ENCODE measurements around the gene P2RY12.

The P2RY12 gene

DNA sequence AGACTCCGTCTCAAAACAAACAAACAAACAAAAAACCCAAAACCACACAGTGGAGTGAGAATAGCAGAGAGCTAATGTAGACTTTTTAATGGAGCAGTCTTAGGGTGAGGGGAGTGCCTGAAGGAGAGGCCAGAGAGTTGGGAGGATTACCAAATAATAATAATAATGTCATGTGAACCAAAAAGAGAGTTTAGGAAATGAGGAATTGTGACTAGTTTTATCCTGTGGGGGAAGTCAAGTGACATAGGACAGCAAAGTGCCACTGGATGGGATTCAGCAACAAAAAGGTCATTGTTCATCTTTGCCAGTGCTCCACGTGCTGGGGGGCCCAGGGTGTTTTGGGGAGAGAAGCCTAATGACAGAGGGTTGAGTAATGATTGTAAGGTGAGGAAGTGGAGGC lies 80.8 kb downstream of the P2RY12 start:
- TF ChIP-seq ESRRG (CRISPR knock-in tag; IDR thresholded peaks at IDR 0.05), result no peak
- no peak for TF ChIP-seq ZFP30 (CRISPR knock-in tag; IDR thresholded peaks at IDR 0.05)
- TF ChIP-seq OSR1 (CRISPR knock-in tag; IDR thresholded peaks at IDR 0.05), result no peak
- no peak for TF ChIP-seq ZNF565 (CRISPR knock-in tag; conservative IDR thresholded peaks at IDR 0.05; ENCODE audit: low read depth)
- TF ChIP-seq ARNTL (CRISPR knock-in tag; IDR thresholded peaks at IDR 0.05; ENCODE audit: borderline replicate concordance, low read depth), result no peak
- no peak for TF ChIP-seq BACH2 (CRISPR knock-in tag; IDR thresholded peaks at IDR 0.05; ENCODE audit: borderline replicate concordance)
- TF ChIP-seq ISL1 (CRISPR knock-in tag; IDR thresholded peaks at IDR 0.05), result no peak
- TF ChIP-seq, protein P1, sequence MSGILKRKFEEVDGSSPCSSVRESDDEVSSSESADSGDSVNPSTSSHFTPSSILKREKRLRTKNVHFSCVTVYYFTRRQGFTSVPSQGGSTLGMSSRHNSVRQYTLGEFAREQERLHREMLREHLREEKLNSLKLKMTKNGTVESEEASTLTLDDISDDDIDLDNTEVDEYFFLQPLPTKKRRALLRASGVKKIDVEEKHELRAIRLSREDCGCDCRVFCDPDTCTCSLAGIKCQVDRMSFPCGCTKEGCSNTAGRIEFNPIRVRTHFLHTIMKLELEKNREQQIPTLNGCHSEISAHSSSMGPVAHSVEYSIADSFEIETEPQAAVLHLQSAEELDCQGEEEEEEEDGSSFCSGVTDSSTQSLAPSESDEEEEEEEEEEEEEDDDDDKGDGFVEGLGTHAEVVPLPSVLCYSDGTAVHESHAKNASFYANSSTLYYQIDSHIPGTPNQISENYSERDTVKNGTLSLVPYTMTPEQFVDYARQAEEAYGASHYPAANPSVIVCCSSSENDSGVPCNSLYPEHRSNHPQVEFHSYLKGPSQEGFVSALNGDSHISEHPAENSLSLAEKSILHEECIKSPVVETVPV (CRISPR knock-in tag; IDR thresholded peaks at IDR 0.05), result no peak
- no peak for TF ChIP-seq ZC3H10 (CRISPR knock-in tag; IDR thresholded peaks at IDR 0.05)
- TF ChIP-seq, protein P2, sequence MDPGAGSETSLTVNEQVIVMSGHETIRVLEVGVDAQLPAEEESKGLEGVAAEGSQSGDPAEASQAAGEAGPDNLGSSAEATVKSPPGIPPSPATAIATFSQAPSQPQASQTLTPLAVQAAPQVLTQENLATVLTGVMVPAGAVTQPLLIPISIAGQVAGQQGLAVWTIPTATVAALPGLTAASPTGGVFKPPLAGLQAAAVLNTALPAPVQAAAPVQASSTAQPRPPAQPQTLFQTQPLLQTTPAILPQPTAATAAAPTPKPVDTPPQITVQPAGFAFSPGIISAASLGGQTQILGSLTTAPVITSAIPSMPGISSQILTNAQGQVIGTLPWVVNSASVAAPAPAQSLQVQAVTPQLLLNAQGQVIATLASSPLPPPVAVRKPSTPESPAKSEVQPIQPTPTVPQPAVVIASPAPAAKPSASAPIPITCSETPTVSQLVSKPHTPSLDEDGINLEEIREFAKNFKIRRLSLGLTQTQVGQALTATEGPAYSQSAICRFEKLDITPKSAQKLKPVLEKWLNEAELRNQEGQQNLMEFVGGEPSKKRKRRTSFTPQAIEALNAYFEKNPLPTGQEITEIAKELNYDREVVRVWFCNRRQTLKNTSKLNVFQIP (CRISPR knock-in tag; IDR thresholded peaks at IDR 0.05; ENCODE audit: borderline replicate concordance, low read depth), result no peak
- no peak for TF ChIP-seq RARB (CRISPR knock-in tag; IDR thresholded peaks at IDR 0.05)
- no peak for ATAC-seq

DNA sequence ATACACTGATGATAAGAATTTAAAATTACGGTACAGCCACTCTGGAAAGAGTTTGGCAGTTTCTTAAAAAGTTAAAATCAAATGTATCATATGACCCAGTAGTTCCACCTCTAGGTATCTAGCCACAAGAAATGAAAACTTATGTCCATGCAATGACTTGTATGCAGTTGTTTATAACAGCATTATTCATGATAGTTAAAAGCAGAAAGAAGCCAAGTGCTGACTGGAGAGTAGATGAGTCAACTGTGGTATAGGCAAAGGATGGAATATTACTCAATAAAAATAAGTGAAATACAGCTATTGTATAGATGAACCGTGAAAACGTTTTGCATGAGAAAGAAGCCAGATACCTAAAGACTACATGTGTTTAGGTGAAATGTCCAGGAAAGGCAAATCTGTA lies 82.8 kb downstream of the P2RY12 start:
- TF ChIP-seq ZNF565 (CRISPR knock-in tag; conservative IDR thresholded peaks at IDR 0.05; ENCODE audit: low read depth) (no peak), ZNF70 (CRISPR knock-in tag; IDR thresholded peaks at IDR 0.05) (no peak), RARB (CRISPR knock-in tag; IDR thresholded peaks at IDR 0.05) (no peak), PPARA (CRISPR knock-in tag; IDR thresholded peaks at IDR 0.05; ENCODE audit: borderline replicate concordance) (no peak), ZFP30 (CRISPR knock-in tag; IDR thresholded peaks at IDR 0.05) (no peak), ZC3H10 (CRISPR knock-in tag; IDR thresholded peaks at IDR 0.05) (no peak), ZFP3 (CRISPR knock-in tag; IDR thresholded peaks at IDR 0.05) (no peak), TCF4 (CRISPR knock-in tag; IDR thresholded peaks at IDR 0.05; ENCODE audit: borderline replicate concordance) (no peak), OSR1 (CRISPR knock-in tag; IDR thresholded peaks at IDR 0.05) (no peak), BACH2 (CRISPR knock-in tag; IDR thresholded peaks at IDR 0.05; ENCODE audit: borderline replicate concordance) (no peak), SNAI2 (CRISPR knock-in tag; IDR thresholded peaks at IDR 0.05) (no peak), TOX (CRISPR knock-in tag; IDR thresholded peaks at IDR 0.05; ENCODE audit: borderline replicate concordance) (no peak), ESRRG (CRISPR knock-in tag; IDR thresholded peaks at IDR 0.05) (no peak), CSDC2 (CRISPR knock-in tag; IDR thresholded peaks at IDR 0.05) (no peak), ARNTL (CRISPR knock-in tag; IDR thresholded peaks at IDR 0.05; ENCODE audit: borderline replicate concordance, low read depth) (no peak)
- TF ChIP-seq, protein P3, sequence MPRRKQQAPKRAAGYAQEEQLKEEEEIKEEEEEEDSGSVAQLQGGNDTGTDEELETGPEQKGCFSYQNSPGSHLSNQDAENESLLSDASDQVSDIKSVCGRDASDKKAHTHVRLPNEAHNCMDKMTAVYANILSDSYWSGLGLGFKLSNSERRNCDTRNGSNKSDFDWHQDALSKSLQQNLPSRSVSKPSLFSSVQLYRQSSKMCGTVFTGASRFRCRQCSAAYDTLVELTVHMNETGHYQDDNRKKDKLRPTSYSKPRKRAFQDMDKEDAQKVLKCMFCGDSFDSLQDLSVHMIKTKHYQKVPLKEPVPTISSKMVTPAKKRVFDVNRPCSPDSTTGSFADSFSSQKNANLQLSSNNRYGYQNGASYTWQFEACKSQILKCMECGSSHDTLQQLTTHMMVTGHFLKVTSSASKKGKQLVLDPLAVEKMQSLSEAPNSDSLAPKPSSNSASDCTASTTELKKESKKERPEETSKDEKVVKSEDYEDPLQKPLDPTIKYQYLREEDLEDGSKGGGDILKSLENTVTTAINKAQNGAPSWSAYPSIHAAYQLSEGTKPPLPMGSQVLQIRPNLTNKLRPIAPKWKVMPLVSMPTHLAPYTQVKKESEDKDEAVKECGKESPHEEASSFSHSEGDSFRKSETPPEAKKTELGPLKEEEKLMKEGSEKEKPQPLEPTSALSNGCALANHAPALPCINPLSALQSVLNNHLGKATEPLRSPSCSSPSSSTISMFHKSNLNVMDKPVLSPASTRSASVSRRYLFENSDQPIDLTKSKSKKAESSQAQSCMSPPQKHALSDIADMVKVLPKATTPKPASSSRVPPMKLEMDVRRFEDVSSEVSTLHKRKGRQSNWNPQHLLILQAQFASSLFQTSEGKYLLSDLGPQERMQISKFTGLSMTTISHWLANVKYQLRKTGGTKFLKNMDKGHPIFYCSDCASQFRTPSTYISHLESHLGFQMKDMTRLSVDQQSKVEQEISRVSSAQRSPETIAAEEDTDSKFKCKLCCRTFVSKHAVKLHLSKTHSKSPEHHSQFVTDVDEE (CRISPR knock-in tag; IDR thresholded peaks at IDR 0.05), result no peak
- TF ChIP-seq, protein P1 (CRISPR knock-in tag; IDR thresholded peaks at IDR 0.05), result no peak
- TF ChIP-seq, protein P2 (CRISPR knock-in tag; IDR thresholded peaks at IDR 0.05; ENCODE audit: borderline replicate concordance, low read depth), result no peak
- TF ChIP-seq, protein P4, sequence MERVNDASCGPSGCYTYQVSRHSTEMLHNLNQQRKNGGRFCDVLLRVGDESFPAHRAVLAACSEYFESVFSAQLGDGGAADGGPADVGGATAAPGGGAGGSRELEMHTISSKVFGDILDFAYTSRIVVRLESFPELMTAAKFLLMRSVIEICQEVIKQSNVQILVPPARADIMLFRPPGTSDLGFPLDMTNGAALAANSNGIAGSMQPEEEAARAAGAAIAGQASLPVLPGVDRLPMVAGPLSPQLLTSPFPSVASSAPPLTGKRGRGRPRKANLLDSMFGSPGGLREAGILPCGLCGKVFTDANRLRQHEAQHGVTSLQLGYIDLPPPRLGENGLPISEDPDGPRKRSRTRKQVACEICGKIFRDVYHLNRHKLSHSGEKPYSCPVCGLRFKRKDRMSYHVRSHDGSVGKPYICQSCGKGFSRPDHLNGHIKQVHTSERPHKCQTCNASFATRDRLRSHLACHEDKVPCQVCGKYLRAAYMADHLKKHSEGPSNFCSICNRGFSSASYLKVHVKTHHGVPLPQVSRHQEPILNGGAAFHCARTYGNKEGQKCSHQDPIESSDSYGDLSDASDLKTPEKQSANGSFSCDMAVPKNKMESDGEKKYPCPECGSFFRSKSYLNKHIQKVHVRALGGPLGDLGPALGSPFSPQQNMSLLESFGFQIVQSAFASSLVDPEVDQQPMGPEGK (CRISPR knock-in tag; IDR thresholded peaks at IDR 0.05; ENCODE audit: borderline replicate concordance), result no peak
- TF ChIP-seq, protein P5, sequence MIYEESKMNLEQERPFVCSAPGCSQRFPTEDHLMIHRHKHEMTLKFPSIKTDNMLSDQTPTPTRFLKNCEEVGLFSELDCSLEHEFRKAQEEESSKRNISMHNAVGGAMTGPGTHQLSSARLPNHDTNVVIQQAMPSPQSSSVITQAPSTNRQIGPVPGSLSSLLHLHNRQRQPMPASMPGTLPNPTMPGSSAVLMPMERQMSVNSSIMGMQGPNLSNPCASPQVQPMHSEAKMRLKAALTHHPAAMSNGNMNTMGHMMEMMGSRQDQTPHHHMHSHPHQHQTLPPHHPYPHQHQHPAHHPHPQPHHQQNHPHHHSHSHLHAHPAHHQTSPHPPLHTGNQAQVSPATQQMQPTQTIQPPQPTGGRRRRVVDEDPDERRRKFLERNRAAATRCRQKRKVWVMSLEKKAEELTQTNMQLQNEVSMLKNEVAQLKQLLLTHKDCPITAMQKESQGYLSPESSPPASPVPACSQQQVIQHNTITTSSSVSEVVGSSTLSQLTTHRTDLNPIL (CRISPR knock-in tag; IDR thresholded peaks at IDR 0.05; ENCODE audit: low read depth), result no peak
- no peak for ATAC-seq
